ENCODE data around the gene EPS8L3.
"Not testable (repeated sequence)": the region's sequence is repeated elsewhere in the genome, so short reads cannot be mapped to it uniquely, and the experiment has no call there.

EPS8L3 gene

DNA sequence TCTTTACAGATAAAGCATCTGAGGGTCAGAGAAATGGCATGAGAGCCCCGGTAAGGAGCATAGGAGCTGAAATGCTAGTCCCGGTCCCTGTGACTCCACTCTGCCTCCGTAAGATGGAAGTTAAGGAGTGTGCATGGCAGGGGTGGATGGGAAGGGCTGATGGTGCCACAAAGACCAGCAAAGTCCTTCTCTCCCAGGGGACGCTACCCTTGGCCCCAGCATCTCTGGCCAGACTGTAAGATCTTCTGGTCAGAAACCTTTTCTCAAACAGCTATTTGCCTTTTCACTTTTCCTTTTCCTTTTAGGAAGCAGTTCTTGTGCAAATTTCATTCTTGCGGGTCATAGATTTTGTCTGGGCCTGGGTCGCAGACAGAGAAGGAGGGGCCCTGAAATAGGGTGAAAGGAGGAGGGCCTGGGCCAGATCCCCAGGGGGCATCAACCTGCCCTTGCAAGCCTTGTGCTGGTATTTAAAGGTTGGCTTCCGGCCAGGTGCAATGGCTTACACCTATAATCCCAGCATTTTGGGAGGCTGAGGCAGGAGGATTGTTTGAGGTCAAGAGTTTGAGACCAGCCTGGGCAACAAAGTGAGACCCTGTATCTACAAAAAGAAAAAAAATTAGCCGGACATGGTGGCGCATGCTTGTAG is 14.4 kb upstream of the EPS8L3 start:
- DNase-seq: no peak

DNA sequence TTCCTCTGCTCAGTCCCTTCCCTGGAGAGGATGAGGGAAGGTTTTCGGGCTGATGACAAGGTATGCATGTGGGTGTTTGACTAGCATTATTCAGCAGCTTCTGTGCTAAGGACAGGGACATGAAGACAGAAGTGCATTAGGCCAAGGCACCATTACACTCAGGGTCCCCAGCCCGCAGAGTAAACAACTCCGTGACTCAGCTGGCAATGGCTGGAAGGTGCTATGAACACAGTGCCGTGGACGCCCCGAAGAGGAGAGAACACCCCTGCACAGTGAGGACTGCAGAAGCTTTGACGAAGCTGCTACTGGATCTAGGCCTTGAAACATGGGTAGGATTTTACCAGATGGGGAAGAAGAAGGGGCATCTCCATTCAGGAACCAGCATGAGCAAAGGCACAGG is 13.7 kb upstream of the EPS8L3 start:
- DNase-seq: no peak

DNA sequence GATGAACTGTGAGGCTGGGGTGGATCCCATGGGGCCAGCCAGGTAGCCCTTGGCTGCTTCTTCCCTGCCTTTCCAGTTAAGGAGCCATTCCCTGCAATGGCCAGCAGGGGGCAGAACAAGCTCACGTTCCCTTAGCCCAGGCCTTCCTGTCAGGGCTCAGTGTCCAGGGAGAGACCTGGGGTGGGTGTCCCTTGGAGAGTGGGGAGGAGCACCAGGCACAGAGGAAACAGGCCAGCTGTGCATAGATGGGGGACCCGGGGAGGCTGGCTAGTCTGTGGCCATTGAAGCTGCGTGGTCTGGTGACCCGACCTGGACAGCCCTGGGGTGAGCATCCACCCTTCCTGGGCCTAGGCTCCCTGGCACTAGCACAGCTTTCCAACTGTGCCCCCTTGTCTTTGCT is 13.2 kb upstream of the EPS8L3 start:
- no peak for DNase-seq

DNA sequence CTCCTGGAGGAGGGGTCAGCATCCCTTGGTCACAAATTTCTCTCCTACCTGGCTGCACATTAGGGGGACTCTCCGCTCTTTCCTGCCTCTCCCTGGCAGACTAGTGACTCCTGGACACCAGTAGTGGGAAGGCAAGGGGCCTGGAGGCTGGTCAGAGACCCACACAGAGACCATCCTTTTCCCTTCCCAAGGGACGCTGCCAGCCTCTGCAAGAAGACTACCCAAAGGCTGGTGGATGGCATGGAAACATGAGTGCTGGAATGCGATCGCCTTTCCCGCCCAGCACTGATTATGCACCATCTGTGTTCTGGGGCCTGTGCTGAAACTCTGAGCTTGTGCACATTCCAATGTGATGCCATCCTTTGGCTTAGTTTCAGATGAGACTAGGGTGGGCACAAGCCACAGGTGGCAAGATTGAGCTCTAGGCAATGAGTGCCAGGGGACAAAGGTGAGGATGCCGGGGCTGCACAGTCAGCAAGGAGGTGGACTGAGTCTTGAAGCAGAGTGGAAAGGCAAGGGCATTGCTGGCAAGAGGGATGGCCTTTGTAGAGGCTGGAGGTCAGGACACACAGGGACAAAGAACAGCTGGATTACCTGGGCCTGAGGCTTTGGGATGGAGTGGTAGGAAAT is 12.6 kb upstream of the EPS8L3 start:
- no peak for DNase-seq

GRCh38 chr1:109775398-109775797 is 11.7 kb upstream of the EPS8L3 start:
- no peak for DNase-seq

DNA sequence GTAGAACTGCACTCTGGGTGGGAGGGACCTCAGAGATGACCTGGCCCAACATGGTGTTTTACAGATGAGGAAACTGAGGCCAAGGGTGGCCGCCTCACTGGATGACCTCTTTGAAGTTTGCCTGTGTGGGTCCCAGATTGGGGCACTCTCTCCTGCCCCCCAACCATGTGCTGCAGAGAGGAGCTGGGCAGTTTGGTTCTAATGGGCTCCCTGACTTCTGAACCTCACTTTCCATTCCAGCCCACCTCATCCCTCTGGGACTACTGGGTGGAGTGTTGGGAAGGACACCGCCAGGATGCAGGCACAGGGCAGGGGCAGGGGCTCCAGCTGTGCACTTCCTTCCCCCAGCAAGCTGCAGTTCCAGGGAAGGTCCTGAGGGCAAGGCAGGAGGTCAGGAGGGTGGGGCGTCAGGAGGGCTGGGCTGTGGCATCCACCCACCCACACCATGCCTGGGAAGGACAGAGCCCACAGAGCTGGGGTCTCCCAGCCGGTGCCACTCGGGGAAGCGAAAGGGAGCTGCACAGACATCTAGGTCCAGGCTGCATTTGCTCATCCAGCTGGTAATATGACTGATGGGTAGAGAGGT is 10.3 kb upstream of the EPS8L3 start:
- DNase-seq: no peak

DNA sequence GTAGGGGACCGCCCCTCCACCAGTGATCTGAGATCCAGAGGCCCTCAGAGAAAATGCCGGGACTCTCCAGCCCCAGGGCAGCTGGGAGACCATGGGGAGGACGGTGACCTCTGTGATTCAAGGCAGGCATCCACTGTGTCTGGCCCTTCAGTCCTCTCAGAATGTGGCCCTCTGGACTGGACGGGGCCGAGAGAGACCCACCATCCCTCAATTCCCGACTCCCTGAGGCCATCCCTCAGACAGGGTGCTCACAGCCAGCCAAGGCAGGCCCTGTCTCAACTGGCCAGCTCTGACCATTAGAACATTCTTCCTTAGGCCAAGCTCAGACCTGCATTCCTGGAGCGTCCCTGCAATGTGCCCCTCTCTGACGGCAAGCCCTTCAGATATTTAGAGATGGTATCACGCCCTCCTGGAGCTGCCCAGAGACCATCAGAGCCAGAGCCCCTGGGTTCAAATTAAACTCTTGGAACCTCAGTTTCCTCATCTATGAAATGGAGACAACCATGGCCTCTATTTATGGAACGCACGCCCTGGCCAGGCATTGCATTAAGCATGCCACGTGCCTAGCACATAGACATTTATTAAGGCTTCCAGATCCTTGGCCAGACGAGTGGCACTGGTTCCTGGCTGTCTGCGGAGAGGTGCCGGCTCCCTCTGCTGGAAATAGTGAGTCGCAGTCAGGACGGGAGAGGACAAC is 9.6 kb upstream of the EPS8L3 start:
- no peak for DNase-seq

DNA sequence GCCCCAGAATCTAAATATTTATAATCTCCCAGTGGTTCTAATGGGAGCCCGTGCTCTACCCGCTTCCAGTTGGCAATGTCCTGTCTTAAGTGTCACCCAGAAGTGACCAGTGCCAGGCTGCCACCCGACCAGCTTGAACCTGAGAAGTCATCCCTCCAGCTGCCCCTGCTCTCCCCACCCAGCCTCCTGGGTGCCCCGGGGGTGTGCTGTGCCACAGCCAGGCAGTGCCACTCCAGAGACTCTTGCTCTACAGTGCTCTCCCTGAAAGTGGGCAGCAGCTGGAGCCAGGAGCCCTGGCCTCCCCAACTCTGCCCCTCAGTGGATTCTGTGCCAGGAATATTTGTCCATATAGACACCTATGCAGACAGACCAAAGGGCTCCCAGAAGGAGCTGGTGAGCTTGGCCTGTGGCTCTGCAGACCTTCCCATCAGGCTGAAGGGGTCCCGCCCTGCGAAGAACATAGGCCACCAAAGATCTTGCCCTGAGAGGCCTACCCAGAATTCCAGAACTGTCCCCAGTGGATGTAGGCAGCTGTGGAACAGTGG is 9.0 kb upstream of the EPS8L3 start:
- DNase-seq: no peak

DNA sequence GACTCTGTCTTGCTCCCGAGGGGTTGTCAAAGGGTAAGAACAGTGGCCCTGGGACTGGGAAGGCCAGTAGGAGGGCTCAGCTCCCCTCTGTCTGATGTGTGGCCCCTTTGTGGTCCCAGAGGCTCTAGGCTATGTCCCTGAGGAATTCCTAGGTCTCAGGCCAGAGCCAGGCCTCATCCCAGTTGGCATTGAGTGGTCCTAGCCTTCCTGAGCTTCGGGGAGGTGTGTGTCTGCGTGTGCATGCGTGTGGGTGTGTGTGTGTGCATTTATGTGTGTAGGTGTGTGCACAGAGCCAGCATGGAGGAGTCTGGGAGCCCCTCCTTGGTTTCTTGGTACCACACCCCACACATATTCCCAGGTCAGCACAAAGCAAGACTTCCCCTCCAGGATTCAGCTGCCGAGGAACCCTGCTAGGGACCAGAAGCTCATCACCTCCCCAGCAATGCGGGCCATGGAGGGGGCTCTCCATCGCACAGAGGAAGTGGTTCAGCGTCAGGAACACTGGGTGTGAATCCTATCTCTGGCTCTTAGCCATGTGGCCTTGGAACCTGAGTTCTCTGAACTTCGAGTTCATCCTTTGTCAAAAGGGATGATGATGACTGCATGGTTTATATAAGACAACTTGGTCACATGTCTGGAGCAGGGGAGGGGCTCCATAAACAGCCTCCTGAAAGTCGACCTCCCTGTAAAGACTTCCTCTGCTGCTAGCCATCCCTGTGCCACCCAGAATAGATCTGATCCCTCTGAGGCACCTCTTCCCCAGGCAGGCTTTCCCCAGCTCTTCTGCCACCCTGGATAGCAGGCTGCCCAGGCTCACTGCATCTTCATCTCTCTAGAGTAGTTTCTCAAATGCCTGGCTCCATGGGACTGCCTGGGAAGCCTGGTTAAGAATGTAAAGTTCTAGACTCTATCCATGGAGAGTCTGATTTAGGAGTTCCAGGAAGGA is 8.3 kb upstream of the EPS8L3 start:
- DNase-seq: no peak

- no peak for DNase-seq
Measured at GRCh38 chr1:109770331-109771095, 6.8 kb upstream of the EPS8L3 start.

DNA sequence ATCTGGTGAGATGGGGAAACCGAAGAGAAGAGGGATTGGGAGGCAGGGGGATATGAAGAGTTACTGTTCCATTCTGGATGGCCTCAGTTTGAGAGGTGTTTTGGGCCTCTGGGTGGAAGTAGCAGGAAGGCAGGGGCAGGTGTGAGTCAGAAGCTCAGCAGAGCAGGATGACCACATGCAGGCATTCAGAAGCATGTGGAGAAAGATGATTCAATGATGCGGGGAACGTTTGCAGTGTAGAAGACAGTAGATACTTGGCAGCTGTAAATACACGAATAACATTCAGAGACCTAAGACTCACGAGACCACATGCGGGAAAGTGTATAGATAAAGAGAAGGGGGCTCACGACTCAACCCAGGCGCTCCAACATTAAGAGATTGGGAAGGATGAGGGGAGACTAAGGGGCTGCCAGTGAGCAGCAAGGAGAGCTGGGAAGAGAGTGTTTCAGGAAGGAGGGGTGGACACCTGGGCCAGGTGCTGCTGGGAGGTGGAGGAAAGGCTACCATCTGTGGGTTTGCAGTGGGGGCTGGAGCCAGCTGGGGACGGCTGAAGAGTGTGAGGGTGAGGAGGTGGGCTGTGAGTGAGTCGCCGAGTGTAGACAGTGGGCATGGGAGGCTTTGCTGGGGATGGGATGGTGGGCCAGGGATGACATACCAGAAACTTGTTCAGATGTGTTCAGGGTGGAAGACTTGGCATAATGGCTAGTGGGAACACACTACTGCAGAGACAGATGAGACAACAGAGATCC is 5.8 kb upstream of the EPS8L3 start:
- no peak for DNase-seq

GRCh38 chr1:109768820-109769219 is 5.1 kb upstream of the EPS8L3 start:
- DNase-seq: no peak

- no peak for DNase-seq
Measured at GRCh38 chr1:109768335-109768650, 4.6 kb upstream of the EPS8L3 start.

DNA sequence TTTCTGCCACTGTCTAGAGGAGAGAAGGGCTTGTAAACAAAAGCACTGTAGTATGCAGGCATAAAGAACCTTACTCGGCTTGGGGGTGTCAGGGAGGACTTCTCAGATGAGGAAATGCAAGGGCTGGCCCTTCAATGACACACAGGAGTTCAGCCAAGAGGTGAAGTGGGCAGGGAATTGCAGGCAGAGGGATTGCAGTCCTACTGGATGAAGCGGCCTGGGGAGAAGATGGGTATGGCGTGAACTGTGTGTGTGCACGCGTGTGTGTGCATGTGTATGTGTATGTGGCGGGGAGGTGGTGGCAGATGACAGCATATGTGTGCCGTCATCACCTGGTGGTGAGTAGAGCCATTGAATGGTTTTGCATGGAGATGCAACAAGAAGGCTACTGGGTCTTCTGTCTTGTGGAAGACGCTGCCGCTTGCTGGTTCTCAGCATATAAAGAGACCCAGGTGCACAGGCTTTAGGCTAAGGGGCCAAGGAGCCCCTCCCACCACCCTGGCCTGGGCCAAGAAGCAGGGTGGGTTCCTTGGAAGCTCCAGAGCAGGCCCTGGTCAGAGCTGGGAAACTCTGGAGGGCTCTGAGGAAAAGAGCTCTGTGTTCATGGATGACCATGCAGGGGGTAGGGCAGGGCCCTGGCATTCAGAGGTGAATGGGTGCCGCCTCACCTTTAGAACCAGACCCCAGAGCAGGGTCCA is 4.1 kb upstream of the EPS8L3 start:
- DNase-seq: no peak

GRCh38 chr1:109766991-109767636 is 3.4 kb upstream of the EPS8L3 start:
- not testable (repeated sequence) for DNase-seq

DNA sequence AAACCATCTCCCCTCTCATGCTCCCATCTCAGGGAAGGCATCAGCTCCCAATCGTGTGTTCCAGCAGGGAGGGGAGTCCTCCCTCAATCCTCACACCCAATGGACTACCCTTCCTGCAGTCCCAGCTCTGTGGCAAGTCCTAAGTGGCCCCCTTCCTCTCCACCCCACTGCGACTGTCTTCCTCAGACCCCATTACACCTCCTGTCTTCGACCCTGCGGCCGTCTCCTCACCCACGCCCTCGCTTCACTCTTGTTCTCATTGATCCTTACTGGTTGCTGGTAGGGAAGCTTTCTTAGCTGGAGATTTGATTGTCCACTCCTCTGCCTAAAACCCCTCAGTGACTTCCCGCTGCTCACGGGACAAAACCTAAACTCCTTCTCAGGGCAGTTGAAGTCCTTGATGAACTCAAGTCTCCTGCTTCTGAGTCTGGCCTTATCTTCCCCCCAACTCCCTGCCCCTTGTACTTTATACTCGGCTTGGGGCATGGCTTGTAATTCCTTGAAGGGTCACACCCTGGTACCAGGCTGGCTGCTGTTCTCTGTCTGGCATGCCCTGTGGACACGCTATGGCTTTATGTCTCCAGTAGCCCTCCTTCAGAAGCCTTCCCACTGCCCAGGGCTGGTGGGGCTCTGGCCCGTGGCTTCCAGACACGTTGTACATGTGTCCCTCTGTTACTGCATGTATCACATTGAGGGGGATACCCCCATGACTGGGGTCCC is 2.3 kb upstream of the EPS8L3 start:
- DNase-seq: no peak

DNA sequence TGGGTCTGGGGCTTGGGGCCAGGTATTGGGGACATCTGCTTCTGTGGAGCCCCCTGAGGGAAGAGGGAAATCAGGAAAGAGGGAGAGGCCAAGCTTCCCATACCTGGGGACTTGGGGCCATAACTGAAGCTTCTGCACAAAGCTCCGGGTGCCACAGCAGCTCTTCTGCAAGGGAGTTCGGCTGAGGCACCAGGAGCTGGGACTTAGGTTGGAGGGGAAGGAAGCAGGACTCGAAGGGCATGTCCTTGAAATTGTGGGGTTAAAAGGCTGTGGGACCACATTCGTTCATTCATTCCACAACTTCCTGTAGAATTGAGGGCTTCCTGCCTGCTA is 1.7 kb upstream of the EPS8L3 start:
- DNase-seq: no peak

DNA sequence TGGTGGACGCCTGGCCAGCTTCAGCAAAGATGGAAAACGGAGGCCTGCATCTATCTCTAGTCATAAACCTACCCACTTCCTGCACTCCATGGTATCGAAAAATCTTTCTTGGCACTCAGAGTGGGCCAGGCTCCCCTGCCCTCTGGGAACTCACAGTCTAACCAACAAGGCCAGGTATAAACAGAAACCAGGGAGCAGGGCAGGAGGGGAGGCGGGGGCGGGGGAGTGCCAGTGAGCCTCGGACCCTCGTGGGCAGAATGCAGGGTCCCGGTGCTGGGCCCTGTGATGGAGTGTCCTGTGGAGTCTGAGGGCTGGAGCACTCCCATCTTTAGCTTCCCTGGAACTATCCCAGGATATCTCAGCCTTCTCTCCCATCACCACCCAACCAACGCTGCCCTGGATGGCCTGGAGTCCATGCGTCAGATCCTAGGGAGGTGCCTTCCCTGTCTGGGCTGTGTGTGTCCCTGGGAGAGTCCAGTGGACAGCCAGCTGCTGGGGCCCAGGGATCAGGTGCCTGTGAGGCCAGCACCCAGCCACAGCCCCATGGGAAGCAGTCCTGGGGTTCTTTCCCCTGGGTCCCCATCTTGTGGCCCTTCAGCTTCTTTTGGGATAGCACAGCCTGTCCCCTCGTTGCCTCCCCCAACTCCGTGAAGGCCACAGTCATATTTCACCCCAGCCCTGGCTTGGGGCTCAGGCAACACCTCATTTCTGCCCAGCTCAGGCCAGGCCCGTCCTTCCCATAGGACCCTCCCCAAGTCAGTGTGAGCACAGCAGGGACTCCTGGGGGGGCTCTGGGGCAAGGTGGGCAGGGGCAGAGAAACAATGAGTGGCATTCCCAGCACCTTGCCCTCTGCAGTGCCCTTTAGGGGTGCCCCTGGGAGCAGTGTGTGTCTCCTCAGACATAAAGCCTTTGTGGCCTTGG is 1.1 kb upstream of the EPS8L3 start:
- no peak for DNase-seq
